Cardiac septum (tissue), 1 donor: ENCODE measurements around the gene PRDX2. TPM values are rescaled to one million over a fixed set of nuclear protein-coding genes. Genes with fewer than 3 reads are reported as not detected.

Source experiments
- microRNA-seq: library from miRNA; unstranded; fragments of <30 nt; microRNA quantifications from one replicate; pipeline ENCODE4 v1.2.0, GENCODE V29; 2020
- total RNA-seq: library from RNA; stranded (reverse); fragmentation: NEBNext Ultra II Directional; extraction: Animal tissue kit (Norgen Biotek cat#: 25700); gene quantifications from one replicate; pipeline ENCODE4 v1.2.1, GENCODE V29; 2021
- donor health status: DM: no; HTN: no; CAD: no.

PRDX2 gene
- total RNA-seq, 1 donor from 2014 or later, result 595 TPM

Small RNA genes lying within 50 kb of the gene (microRNA-seq; reads per million reads assigned to microRNA genes)
- not detected for gene MIR5684

Other genes with a start within 250 kb of the PRDX2 start
- 5.1 TPM for gene ZNF490, start 191.0 kb downstream of the PRDX2 start, total RNA-seq
- 14.8 TPM for gene ZNF791, start 190.9 kb downstream of the PRDX2 start, total RNA-seq
- gene MAN2B1, start 135.1 kb downstream of the PRDX2 start, total RNA-seq, result 20.6 TPM
- 10.0 TPM for gene WDR83, start 135.0 kb downstream of the PRDX2 start, total RNA-seq
- gene DHPS, start 119.9 kb downstream of the PRDX2 start, total RNA-seq, result 49.0 TPM
- not detected for gene GNG14, start 113.8 kb downstream of the PRDX2 start, total RNA-seq
- 2.2 TPM for gene FBXW9, start 105.2 kb downstream of the PRDX2 start, total RNA-seq
- gene TNPO2, start 77.9 kb downstream of the PRDX2 start, total RNA-seq, result 50.4 TPM
- 111 TPM for gene TRIR, start 67.1 kb downstream of the PRDX2 start, total RNA-seq
- 58.4 TPM for gene GET3, start 64.3 kb downstream of the PRDX2 start, total RNA-seq
- gene BEST2, start 50.0 kb downstream of the PRDX2 start, total RNA-seq, result not detected
- gene HOOK2, start 26.2 kb downstream of the PRDX2 start, total RNA-seq, result 101 TPM
- 97.7 TPM for gene JUNB, start 10.3 kb downstream of the PRDX2 start, total RNA-seq
- gene THSD8, start 269 bp upstream of the PRDX2 start, total RNA-seq, result 0.94 TPM
- 4.4 TPM for gene RNASEH2A, start 4.8 kb upstream of the PRDX2 start, total RNA-seq
- not detected for gene RTBDN, start 32.8 kb upstream of the PRDX2 start, total RNA-seq
- gene MAST1, start 36.7 kb upstream of the PRDX2 start, total RNA-seq, result 0.65 TPM
- 21.3 TPM for gene DNASE2, start 79.6 kb upstream of the PRDX2 start, total RNA-seq
- 0.38 TPM for gene KLF1, start 85.4 kb upstream of the PRDX2 start, total RNA-seq
- 33.2 TPM for gene GCDH, start 89.4 kb upstream of the PRDX2 start, total RNA-seq
- gene SYCE2, start 117.5 kb upstream of the PRDX2 start, total RNA-seq, result not detected
- gene FARSA, start 131.9 kb upstream of the PRDX2 start, total RNA-seq, result 36.3 TPM
- 412 TPM for gene CALR, start 136.8 kb upstream of the PRDX2 start, total RNA-seq
- gene RAD23A, start 144.1 kb upstream of the PRDX2 start, total RNA-seq, result 143 TPM
- gene GADD45GIP1, start 155.4 kb upstream of the PRDX2 start, total RNA-seq, result 23.5 TPM
- 11.4 TPM for gene DAND5, start 167.8 kb upstream of the PRDX2 start, total RNA-seq
- gene NFIX, start 193.7 kb upstream of the PRDX2 start, total RNA-seq, result 123 TPM